GM12878 (cell line): Measurements from ENCODE around the gene SLIT1. TPM values are rescaled to one million over a fixed set of nuclear protein-coding genes. Genes with fewer than 3 reads are reported as not detected.
A peak's percentile ranks its signal among the peaks of the same experiment; 100 is the strongest.

ENCODE experiments used
- BMI1 ChIP-seq: fragments of 450-650 bp; IDR thresholded peaks from 2 replicates; pipeline ENCODE4 v1.6.1; 2016; ENCODE audit warnings: mild to moderate bottlenecking, moderate library complexity, borderline replicate concordance
- FOS ChIP-seq: IDR thresholded peaks from 3 replicates; pipeline ENCODE4 v1.6.1; 2011; ENCODE audit warnings: borderline replicate concordance; ENCODE audit not compliant: insufficient read length; ENCODE audit errors: extremely low read depth
- MTA3 ChIP-seq: IDR thresholded peaks from 2 replicates; pipeline ENCODE4 v1.6.1; 2012; ENCODE audit warnings: low read length, inconsistent platforms, borderline replicate concordance
- NKRF ChIP-seq: fragments of 450-650 bp; conservative IDR thresholded peaks from 2 replicates; pipeline ENCODE4 v1.6.1; 2017; ENCODE audit warnings: mild to moderate bottlenecking, moderate library complexity
- NR2F1 ChIP-seq: fragments of 450-650 bp; conservative IDR thresholded peaks from 2 replicates; pipeline ENCODE4 v1.6.1; 2017; ENCODE audit warnings: mild to moderate bottlenecking
- NRF1 ChIP-seq: conservative IDR thresholded peaks from 2 replicates; pipeline ENCODE4 v1.6.1; 2011; ENCODE audit warnings: mild to moderate bottlenecking, low read depth, low read length, improper control_type of control experiment
- PML ChIP-seq: IDR thresholded peaks from 2 replicates; pipeline ENCODE4 v1.6.1; 2012; ENCODE audit warnings: low read length, inconsistent platforms
- RB1 ChIP-seq: fragments of 450-650 bp; formaldehyde crosslinking; IDR thresholded peaks from 2 replicates; pipeline ENCODE4 v1.6.1; 2017; ENCODE audit warnings: mild to moderate bottlenecking, borderline replicate concordance
- RCOR1 ChIP-seq: conservative IDR thresholded peaks from 2 replicates; pipeline ENCODE4 v1.6.1; 2012; ENCODE audit warnings: low read depth, low read length, improper control_type of control experiment
- RELB ChIP-seq: fragments of 450-650 bp; IDR thresholded peaks from 2 replicates; pipeline ENCODE4 v1.6.1; 2017; ENCODE audit warnings: low read depth, mild to moderate bottlenecking, moderate library complexity
- REST ChIP-seq: IDR thresholded peaks from 2 replicates; pipeline ENCODE4 v1.6.1; 2012; ENCODE audit warnings: mild to moderate bottlenecking, low read depth, low read length
- RUNX3 ChIP-seq: IDR thresholded peaks from 2 replicates; pipeline ENCODE4 v1.6.1; 2012; ENCODE audit warnings: low read length, inconsistent platforms
- SREBF1 ChIP-seq: IDR thresholded peaks from 2 replicates; pipeline ENCODE4 v1.6.1; 2012; ENCODE audit warnings: mild to moderate bottlenecking, low read length
- SREBF2 ChIP-seq: IDR thresholded peaks from 2 replicates; pipeline ENCODE4 v1.6.1; 2012; ENCODE audit warnings: mild to moderate bottlenecking, low read length
- TARDBP ChIP-seq: IDR thresholded peaks from 2 replicates; pipeline ENCODE4 v1.6.1; 2016; ENCODE audit warnings: borderline replicate concordance
- ZBTB33 ChIP-seq: fragments of 450-650 bp; IDR thresholded peaks from 2 replicates; pipeline ENCODE4 v1.6.1; 2017; ENCODE audit warnings: mild to moderate bottlenecking
- ZNF274 ChIP-seq: IDR thresholded peaks from one replicate; pipeline ENCODE4 v1.8.0; 2011; ENCODE audit not compliant: insufficient read length, insufficient read depth
- polyA plus RNA-seq, 11 experiments: library from polyadenylated mRNA; depleted of rRNA in 4 of 11; unstranded in 6 of 11; stranded (reverse) in 5 of 11; fragments of >200 nt; fragmentation: Nextera tagmentation in 4 of 11; fragmentation: Illumina TruSeq in 1 of 11; extraction: Ambion mirVana in 4 of 11; extraction: Trizol in 1 of 11; gene quantifications; 1 replicate in 1 of 11; 2 replicates in 10 of 11; pipeline versions ENCODE4 v1.2.1 to v1.2.3, GENCODE V29; 2011 to 2016; ENCODE audit warnings: inconsistent platforms in 2 of 11, missing spikeins in 2 of 11, low read depth in 1 of 11
- total RNA-seq, 4 experiments: library from RNA; depleted of rRNA in 3 of 4; stranded (reverse); fragments of >200 nt in 3 of 4; fragmentation: Illumina TruSeq in 1 of 4; extraction: Trizol in 1 of 4; gene quantifications; 2 replicates each; pipeline versions ENCODE4 v1.2.1 to v1.2.3, GENCODE V29; 2013 to 2021
- TF ChIP-seq, protein P1 (sequence below): IDR thresholded peaks from 2 replicates; pipeline ENCODE4 v1.6.1; 2012; ENCODE audit warnings: low read depth, low read length, improper control_type of control experiment

SLIT1 gene
- total and polyA plus RNA-seq, 10 of the 15 experiments (the other 5 are each of a cell fraction or from before 2014, with no cell fraction given): 0.04 to 0.19 (median 0.06) TPM; not detected in 4

DNA sequence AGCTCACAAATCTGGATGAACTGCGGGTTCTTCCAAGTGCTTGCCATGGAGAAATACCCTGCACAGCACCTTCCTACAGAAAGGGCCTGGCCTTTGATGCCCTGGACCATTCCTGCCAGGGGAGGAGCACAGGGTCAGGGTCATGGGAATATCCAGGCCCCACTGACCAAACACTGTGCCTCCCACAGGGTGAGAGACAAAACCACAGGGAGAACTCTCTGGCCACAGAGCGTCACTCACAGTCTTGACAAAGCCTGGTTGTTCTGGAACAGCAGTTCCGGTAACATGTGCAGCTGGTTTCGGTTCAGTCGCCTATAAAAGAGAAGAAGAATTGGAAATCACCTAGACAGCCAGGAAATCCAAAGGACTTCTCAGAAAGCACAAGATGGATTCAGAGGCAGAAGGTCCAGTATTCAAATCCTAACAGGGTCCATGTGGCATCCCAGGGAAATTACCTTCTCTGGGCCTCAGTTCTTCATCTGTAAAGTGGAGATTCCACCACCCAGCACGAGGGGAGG lies 28.1 kb downstream of the SLIT1 start (continued):
- TF ChIP-seq, protein P1, sequence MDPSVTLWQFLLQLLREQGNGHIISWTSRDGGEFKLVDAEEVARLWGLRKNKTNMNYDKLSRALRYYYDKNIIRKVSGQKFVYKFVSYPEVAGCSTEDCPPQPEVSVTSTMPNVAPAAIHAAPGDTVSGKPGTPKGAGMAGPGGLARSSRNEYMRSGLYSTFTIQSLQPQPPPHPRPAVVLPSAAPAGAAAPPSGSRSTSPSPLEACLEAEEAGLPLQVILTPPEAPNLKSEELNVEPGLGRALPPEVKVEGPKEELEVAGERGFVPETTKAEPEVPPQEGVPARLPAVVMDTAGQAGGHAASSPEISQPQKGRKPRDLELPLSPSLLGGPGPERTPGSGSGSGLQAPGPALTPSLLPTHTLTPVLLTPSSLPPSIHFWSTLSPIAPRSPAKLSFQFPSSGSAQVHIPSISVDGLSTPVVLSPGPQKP: no peak
- TF ChIP-seq ZNF274 (no peak), RCOR1 (no peak), MTA3 (no peak), FOS (no peak), REST (no peak), SREBF1 (no peak), ZBTB33 (no peak), NRF1 (no peak), NR2F1 (peak; percentile 89), BMI1 (no peak), RUNX3 (peak; percentile 94), RELB (peak; percentile 74; the same call in 1 of the 2 replicates), SREBF2 (no peak), RB1 (no peak), TARDBP (no peak), NKRF (no peak), PML (no peak)
